ENCODE results near the gene CHST8.

The CHST8 gene

GRCh38 chr19:33721735-33722297 lies 100.1 kb downstream of the CHST8 start:
- DNase-seq (ENCODE audit: low spot score): no peak

DNA sequence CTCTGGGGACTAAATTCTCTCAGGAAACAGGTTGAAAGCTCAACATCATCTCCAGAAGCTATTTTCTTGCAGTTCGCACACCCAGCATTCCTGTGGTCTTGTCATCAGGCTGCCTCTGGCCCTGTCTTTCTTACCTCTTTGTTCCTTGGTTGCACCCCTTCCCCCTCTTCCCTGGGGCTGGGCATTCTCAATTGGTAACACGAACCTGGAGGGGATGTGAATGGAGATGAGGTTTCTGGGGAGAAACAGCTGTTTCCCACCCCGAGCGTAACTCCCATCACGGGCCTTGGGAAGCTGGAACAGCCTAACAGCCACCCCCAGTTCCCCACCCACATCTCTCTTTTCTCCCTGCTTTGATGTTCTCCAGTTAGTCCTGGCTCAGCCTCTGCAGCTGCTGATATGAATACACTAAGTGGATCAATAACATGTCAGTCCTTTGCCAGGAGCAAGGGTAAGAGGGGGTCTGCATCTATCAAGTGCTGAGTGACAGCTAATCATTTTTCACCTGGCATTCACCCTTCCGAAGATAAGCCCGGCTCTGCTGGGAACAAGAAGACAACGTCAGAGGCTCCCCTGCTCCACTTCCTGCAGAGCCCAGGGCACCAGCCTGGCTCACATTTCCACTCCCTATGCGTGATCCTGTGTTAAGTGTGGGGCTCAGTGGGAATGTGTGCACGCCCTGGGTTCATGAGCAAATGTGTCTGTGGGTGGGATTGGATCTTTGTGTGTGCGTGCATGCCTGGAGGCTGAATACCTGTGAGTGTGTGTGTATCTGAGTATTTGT lies 100.9 kb downstream of the CHST8 start:
- H3K27ac ChIP-seq: no peak overlapping the region
- CTCF ChIA-PET: no interaction called here
- TF ChIP-seq, protein P1, sequence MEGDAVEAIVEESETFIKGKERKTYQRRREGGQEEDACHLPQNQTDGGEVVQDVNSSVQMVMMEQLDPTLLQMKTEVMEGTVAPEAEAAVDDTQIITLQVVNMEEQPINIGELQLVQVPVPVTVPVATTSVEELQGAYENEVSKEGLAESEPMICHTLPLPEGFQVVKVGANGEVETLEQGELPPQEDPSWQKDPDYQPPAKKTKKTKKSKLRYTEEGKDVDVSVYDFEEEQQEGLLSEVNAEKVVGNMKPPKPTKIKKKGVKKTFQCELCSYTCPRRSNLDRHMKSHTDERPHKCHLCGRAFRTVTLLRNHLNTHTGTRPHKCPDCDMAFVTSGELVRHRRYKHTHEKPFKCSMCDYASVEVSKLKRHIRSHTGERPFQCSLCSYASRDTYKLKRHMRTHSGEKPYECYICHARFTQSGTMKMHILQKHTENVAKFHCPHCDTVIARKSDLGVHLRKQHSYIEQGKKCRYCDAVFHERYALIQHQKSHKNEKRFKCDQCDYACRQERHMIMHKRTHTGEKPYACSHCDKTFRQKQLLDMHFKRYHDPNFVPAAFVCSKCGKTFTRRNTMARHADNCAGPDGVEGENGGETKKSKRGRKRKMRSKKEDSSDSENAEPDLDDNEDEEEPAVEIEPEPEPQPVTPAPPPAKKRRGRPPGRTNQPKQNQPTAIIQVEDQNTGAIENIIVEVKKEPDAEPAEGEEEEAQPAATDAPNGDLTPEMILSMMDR (conservative IDR thresholded peaks at IDR 0.05; ENCODE audit: low read depth): no peak
- POLR2A ChIA-PET (ENCODE audit: low non-redundant PET): no interaction called here
- no peak for DNase-seq (ENCODE audit: low spot score)

More at GRCh38 chr19:33721735-33722297, 100.1 kb downstream of the CHST8 start:
- TF ChIP-seq, protein P1 (conservative IDR thresholded peaks at IDR 0.05; ENCODE audit: low read depth): no peak
- POLR2A ChIA-PET (ENCODE audit: low non-redundant PET): no interaction called here
- H3K27ac ChIP-seq: no peak overlapping the region
- CTCF ChIA-PET: no interaction called here

GRCh38 chr19:33723512-33723911 lies 101.8 kb downstream of the CHST8 start:
- no peak overlapping the region for H3K27ac ChIP-seq
- DNase-seq (ENCODE audit: low spot score): no peak
- TF ChIP-seq, protein P1 (conservative IDR thresholded peaks at IDR 0.05; ENCODE audit: low read depth): no peak
- CTCF ChIA-PET: no interaction called here
- POLR2A ChIA-PET (ENCODE audit: low non-redundant PET): no interaction called here

- TF ChIP-seq, protein P1 (conservative IDR thresholded peaks at IDR 0.05; ENCODE audit: low read depth): no peak
- ChIA-PET CTCF (no interaction called here), POLR2A (ENCODE audit: low non-redundant PET) (no interaction called here)
- DNase-seq (ENCODE audit: low spot score): no peak
- H3K27ac ChIP-seq: no peak overlapping the region
These were observed 102.4 kb downstream of the CHST8 start for GRCh38 chr19:33724021-33724720.

DNA sequence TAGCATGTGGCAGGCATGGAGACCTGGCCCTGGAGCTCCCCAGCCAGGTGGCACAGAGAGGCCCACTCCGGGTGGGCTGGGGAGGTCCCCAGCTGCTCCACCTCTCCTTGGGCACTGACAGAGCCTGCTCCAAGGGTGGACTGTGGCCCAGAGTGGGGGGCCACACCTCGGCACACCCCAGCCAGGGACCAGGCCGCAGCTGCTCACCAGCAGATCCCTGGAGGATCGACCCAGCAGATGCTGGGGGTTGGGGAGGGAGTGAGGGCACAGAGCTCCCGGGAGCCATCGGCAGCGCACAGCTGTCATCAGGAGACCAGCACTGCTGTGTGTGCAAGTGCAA lies 102.9 kb downstream of the CHST8 start:
- TF ChIP-seq, protein P1 (conservative IDR thresholded peaks at IDR 0.05; ENCODE audit: low read depth): no peak
- H3K27ac ChIP-seq: no peak overlapping the region
- ChIA-PET CTCF (no interaction called here), POLR2A (ENCODE audit: low non-redundant PET) (interaction anchor here (0.6 kb wide), 1 partner anchor 31 kb away, joined by 3 read pairs; no protein-coding TSS in a partner anchor)
- no peak for DNase-seq (ENCODE audit: low spot score)

GRCh38 chr19:33725567-33725966 lies 103.8 kb downstream of the CHST8 start:
- TF ChIP-seq, protein P1 (conservative IDR thresholded peaks at IDR 0.05; ENCODE audit: low read depth): no peak
- DNase-seq (ENCODE audit: low spot score): no peak
- no peak overlapping the region for H3K27ac ChIP-seq
- ChIA-PET POLR2A (ENCODE audit: low non-redundant PET) (interaction anchor here (0.6 kb wide), 1 partner anchor 30 kb away, joined by 3 read pairs; no protein-coding TSS in a partner anchor), CTCF (interaction anchor here (0.6 kb wide), 1 partner anchor 345 kb away, joined by 3 read pairs; no protein-coding TSS in a partner anchor)

All from RWPE1 (cell line).